Fibroblast of lung (primary cell): Measurements from ENCODE around the gene OR5B2. TPM values are rescaled to one million over a fixed set of nuclear protein-coding genes. Genes with fewer than 3 reads are reported as not detected.

Source experiments
- DNase-seq, 2 donors: peaks; one replicate each; pipeline versions ENCODE4 v3.0.0 to v3.0.0-alpha.2; 2010; ENCODE audit warnings: low read depth in 2 of 2
- H2AFZ ChIP-seq: 2 replicates; pipeline ENCODE4 v1.5.1; 2012; ENCODE audit warnings: low read length, control low read depth, inconsistent platforms
- H3K27ac ChIP-seq: 2 replicates; pipeline ENCODE4 v1.5.1; 2011; ENCODE audit warnings: low read length, control low read depth; ENCODE audit not compliant: insufficient read depth
- H3K27me3 ChIP-seq: 2 replicates; pipeline ENCODE4 v1.5.1; 2011; ENCODE audit warnings: mild to moderate bottlenecking, low read length; ENCODE audit not compliant: control insufficient read depth, insufficient read depth
- H3K36me3 ChIP-seq: 2 replicates; pipeline ENCODE4 v1.5.1; 2011; ENCODE audit warnings: low read length; ENCODE audit not compliant: control insufficient read depth, insufficient read depth
- H3K4me1 ChIP-seq: 2 replicates; pipeline ENCODE4 v1.5.1; 2011; ENCODE audit warnings: low read length; ENCODE audit not compliant: control insufficient read depth, insufficient read depth; ENCODE audit errors: extremely low read depth
- H3K4me2 ChIP-seq: 2 replicates; pipeline ENCODE4 v1.5.1; 2011; ENCODE audit warnings: low read length, control low read depth; ENCODE audit not compliant: insufficient read depth; ENCODE audit errors: extremely low read depth
- H3K4me3 ChIP-seq, 4 experiments: fragments of 200-600 bp in 1 of 4; sonication (generic) in 1 of 4; replicated peaks in 1 of 4; 2 replicates each; pipeline ENCODE4 v1.5.1; 2011 to 2016; ENCODE audit warnings: low read length in 4 of 4, low read depth in 3 of 4, mild to moderate bottlenecking in 3 of 4, control low read depth in 2 of 4, inconsistent platforms in 1 of 4, mixed read lengths in 1 of 4; ENCODE audit not compliant: insufficient read depth in 1 of 4; ENCODE audit errors: control extremely low read depth in 1 of 4
- H3K79me2 ChIP-seq: 2 replicates; pipeline ENCODE4 v1.5.1; 2012; ENCODE audit warnings: mild to moderate bottlenecking, low read length, inconsistent platforms; ENCODE audit not compliant: control insufficient read depth, insufficient read depth
- H3K9ac ChIP-seq: 2 replicates; pipeline ENCODE4 v1.5.1; 2011; ENCODE audit warnings: mild to moderate bottlenecking, low read length, control low read depth; ENCODE audit not compliant: insufficient read depth
- H3K9me3 ChIP-seq: 2 replicates; pipeline ENCODE4 v1.5.1; 2012; ENCODE audit warnings: low read depth, low read length; ENCODE audit not compliant: control insufficient read depth, insufficient read depth
- H4K20me1 ChIP-seq: 2 replicates; pipeline ENCODE4 v1.5.1; 2011; ENCODE audit warnings: low read length; ENCODE audit not compliant: control insufficient read depth, insufficient read depth; ENCODE audit errors: extremely low read depth
- EZH2 ChIP-seq: IDR thresholded peaks from 2 replicates; pipeline ENCODE4 v1.5.1; 2012; ENCODE audit warnings: low read length, control low read depth, mild to moderate bottlenecking; ENCODE audit errors: missing control alignments
- polyA plus RNA-seq, 2 donors: library from polyadenylated mRNA; depleted of rRNA in 1 of 2; stranded (reverse) in 1 of 2; unstranded in 1 of 2; fragments of >200 nt; gene quantifications; 2 replicates each; pipeline ENCODE4 v1.2.1, GENCODE V29; 2011 to 2012; ENCODE audit warnings: missing spikeins in 1 of 2
- total RNA-seq: library from RNA; depleted of rRNA; stranded (reverse); fragments of >200 nt; gene quantifications from 2 replicates; pipeline ENCODE4 v1.2.1, GENCODE V29; 2014
- TF ChIP-seq, protein P1 (sequence below), 2 donors: IDR thresholded peaks in 1 of 2; conservative IDR thresholded peaks in 1 of 2; 1 replicate in 1 of 2; 2 replicates in 1 of 2; pipeline ENCODE4 v1.5.1; 2011 to 2012; ENCODE audit warnings: low read length in 2 of 2, control low read depth in 1 of 2, inconsistent platforms in 1 of 2, low read depth in 1 of 2, mild to moderate bottlenecking in 1 of 2

The OR5B2 gene
- total and polyA plus RNA-seq, 2 donors (not counting 1 experiment from before 2014, with no cell fraction given), result not detected

DNA sequence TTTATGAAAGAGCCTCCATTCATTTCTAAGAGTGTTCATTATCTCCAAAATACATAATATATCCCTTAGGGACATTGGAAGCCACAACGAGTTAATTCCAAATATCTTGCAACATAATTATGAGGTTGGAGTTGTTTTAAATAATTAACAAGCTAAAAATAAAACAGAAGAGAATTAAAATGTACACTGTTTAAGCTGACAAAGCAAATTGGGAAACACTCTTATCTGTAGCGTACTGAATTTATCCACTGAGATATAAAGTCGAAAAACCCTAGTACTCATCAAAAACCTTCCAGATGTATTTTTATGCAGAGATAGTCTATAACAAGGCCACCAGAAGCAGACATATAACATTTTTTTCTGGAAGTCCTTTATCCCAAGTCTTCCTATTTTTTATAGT is 6.3 kb upstream of the OR5B2 start:
- Histone ChIP-seq H3K27me3 (no peaks in the 10 kb centered on the region), H3K9me3 (no peaks in the 10 kb centered on the region), H3K36me3 (no peaks in the 10 kb centered on the region), H3K27ac (no peak overlapping the region), H4K20me1 (no peaks in the 10 kb centered on the region), H3K4me2 (no peak overlapping the region), H2AFZ (no peak overlapping the region), H3K4me1 (no peaks in the 10 kb centered on the region), H3K4me3 (no peak overlapping the region), H3K79me2 (no peaks in the 10 kb centered on the region), H3K9ac (no peak overlapping the region)
- no peak for TF ChIP-seq EZH2
- TF ChIP-seq, protein P1, sequence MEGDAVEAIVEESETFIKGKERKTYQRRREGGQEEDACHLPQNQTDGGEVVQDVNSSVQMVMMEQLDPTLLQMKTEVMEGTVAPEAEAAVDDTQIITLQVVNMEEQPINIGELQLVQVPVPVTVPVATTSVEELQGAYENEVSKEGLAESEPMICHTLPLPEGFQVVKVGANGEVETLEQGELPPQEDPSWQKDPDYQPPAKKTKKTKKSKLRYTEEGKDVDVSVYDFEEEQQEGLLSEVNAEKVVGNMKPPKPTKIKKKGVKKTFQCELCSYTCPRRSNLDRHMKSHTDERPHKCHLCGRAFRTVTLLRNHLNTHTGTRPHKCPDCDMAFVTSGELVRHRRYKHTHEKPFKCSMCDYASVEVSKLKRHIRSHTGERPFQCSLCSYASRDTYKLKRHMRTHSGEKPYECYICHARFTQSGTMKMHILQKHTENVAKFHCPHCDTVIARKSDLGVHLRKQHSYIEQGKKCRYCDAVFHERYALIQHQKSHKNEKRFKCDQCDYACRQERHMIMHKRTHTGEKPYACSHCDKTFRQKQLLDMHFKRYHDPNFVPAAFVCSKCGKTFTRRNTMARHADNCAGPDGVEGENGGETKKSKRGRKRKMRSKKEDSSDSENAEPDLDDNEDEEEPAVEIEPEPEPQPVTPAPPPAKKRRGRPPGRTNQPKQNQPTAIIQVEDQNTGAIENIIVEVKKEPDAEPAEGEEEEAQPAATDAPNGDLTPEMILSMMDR (conservative IDR thresholded peaks at IDR 0.05 in 1 of 2, IDR thresholded peaks at IDR 0.05 in 1 of 2; ENCODE audit: low read depth in 1 of 2, low read length in 2 of 2), result no peak
- no peak for DNase-seq

DNA sequence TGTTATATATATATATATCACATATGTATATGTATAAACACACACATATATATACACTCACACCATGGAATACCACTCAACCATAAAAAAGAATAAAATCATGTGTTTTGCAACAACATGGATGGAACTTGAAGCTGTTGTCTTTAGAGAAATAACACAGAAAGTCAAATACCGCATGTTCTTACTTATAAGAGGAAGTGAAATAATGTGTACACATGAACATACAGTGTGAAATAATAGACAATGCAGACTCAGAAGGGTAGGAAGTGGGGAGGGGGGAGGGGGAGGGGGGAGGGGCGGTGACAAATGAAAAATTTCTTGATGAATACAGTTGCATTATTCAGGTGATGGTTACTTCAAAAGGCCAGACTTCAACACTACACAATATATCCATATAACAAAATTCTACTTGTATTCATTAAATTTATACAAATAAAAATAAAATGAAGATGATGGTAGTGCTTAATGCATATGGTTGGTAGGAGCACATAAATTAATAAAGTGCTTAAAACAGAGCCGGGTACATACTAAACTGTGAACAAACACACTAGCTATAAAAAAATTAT is 5.8 kb upstream of the OR5B2 start:
- no peaks in the 10 kb centered on the region for H3K79me2 ChIP-seq
- no peaks in the 10 kb centered on the region for H4K20me1 ChIP-seq
- no peak for DNase-seq
- no peaks in the 10 kb centered on the region for H3K4me1 ChIP-seq
- no peak overlapping the region for H3K4me3 ChIP-seq
- no peak overlapping the region for H3K27ac ChIP-seq
- H3K9me3 ChIP-seq, result no peaks in the 10 kb centered on the region
- TF ChIP-seq EZH2, result no peak
- TF ChIP-seq, protein P1 (conservative IDR thresholded peaks at IDR 0.05 in 1 of 2, IDR thresholded peaks at IDR 0.05 in 1 of 2; ENCODE audit: low read depth in 1 of 2, low read length in 2 of 2), result no peak
- no peak overlapping the region for H2AFZ ChIP-seq
- no peaks in the 10 kb centered on the region for H3K27me3 ChIP-seq
- no peaks in the 10 kb centered on the region for H3K36me3 ChIP-seq
- no peak overlapping the region for H3K9ac ChIP-seq
- no peak overlapping the region for H3K4me2 ChIP-seq

DNA sequence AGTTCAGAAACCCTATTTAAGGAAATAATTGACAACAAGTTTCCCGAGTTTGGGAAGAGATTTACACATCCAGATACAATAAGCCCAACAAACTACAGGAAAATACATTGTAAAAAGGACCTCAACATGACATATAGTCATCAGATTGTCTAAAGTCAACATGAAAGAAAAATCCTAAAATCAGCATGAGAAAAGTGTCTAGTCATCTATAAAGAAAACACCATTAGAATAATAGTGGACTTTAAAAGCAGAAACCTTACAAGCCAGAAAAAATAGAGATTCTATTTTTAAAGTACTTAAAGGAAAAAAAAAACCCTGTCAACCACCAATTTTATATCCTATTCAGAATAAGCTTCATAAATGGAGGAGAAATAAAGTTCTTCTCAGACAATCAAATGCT is 1.4 kb upstream of the OR5B2 start:
- no peak for DNase-seq
- no peaks in the 10 kb centered on the region for H3K9me3 ChIP-seq
- no peaks in the 10 kb centered on the region for H3K36me3 ChIP-seq
- H3K27ac ChIP-seq, result no peak overlapping the region
- no peak overlapping the region for H3K9ac ChIP-seq
- no peaks in the 10 kb centered on the region for H3K27me3 ChIP-seq
- no peaks in the 10 kb centered on the region for H3K4me1 ChIP-seq
- no peaks in the 10 kb centered on the region for H4K20me1 ChIP-seq
- H3K79me2 ChIP-seq, result no peaks in the 10 kb centered on the region
- no peak overlapping the region for H3K4me2 ChIP-seq
- TF ChIP-seq EZH2, result no peak
- TF ChIP-seq, protein P1 (conservative IDR thresholded peaks at IDR 0.05 in 1 of 2, IDR thresholded peaks at IDR 0.05 in 1 of 2; ENCODE audit: low read depth in 1 of 2, low read length in 2 of 2), result no peak
- H3K4me3 ChIP-seq, result no peak overlapping the region
- H2AFZ ChIP-seq, result no peak overlapping the region
